T-helper 17 cell (primary cell): Measurements from ENCODE around the gene DERL3. TPM values are rescaled to one million over a fixed set of nuclear protein-coding genes. Genes with fewer than 3 reads are reported as not detected.
A peak's percentile ranks its signal among the peaks of the same experiment; 100 is the strongest.

Source experiments
- ATAC-seq: fragments of 150-1000 bp; cut with Tn5 transposase; 2 replicates; pipeline ENCODE4 v1.10.0; 2021; ENCODE audit warnings: mild to moderate bottlenecking, moderate library complexity
- DNase-seq, 3 donors: peaks; one replicate each; pipeline versions ENCODE4 v3.0.0 to v3.0.0-alpha.2; 2020 to 2021
- H3K9me3 ChIP-seq: one replicate; pipeline ENCODE4 v1.7.0; 2013; ENCODE audit warnings: low read length, mild to moderate bottlenecking; ENCODE audit not compliant: control insufficient read depth, poor library complexity, severe bottlenecking
- H3K27ac Mint-ChIP-seq: one replicate; pipeline ENCODE4 v1.8.0; 2022; ENCODE audit warnings: mild to moderate bottlenecking, moderate library complexity, mixed read lengths
- H3K27me3 Mint-ChIP-seq: one replicate; pipeline ENCODE4 v1.8.0; 2022; ENCODE audit warnings: mixed read lengths
- H3K36me3 Mint-ChIP-seq: one replicate; pipeline ENCODE4 v1.8.0; 2022; ENCODE audit warnings: low read depth, mixed read lengths
- H3K4me1 Mint-ChIP-seq: one replicate; pipeline ENCODE4 v1.8.0; 2022; ENCODE audit warnings: mild to moderate bottlenecking, mixed read lengths
- H3K4me3 Mint-ChIP-seq: one replicate; pipeline ENCODE4 v1.8.0; 2022; ENCODE audit warnings: mild to moderate bottlenecking, moderate library complexity, mixed read lengths
- total RNA-seq, 4 donors: library from RNA in 2 of 4; stranded (reverse) in 2 of 4; gene quantifications; one replicate each; pipeline ENCODE4 v1.2.3 and lab custom pipeline; 2022 to 2026

DERL3 gene
- total RNA-seq, 2 donors from 2014 or later: 2.7 to 3.6 TPM

DNA sequence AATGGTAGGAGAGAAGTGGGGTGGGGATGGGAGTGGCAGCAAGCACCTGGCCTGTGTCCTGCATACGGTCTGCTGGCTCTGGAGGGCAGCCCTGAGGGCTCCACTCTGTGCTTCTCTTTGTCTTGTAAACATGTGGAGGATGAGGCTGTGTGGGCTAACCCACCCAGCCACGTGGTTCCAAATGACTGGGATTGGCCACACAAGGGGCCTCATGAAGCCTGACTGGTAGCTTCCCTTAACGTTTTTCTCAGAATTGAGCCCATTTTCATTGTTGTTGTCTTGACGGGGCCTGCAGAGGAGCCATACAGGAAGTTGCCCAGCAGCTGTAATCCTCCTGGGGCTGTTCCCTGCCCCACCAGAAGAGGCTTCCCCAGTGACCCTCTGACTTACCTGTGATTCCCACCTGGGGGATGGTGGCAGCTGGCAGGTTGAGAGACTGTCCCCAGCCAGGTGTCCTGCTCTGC lies 18.0 kb downstream of the DERL3 start:
- DNase-seq (no peak), ATAC-seq (no peak)
- H3K27me3 Mint-ChIP-seq: no peaks in the 10 kb centered on the region
- peaks cover 6% of the 10 kb centered on the region for H3K4me1 Mint-ChIP-seq
- no peaks in the 10 kb centered on the region for H3K9me3 ChIP-seq
- H3K4me3 Mint-ChIP-seq: no peak overlapping the region
- H3K27ac Mint-ChIP-seq: peak overlapping the region; percentile 8
- peaks cover 5% of the 10 kb centered on the region for H3K36me3 Mint-ChIP-seq

DNA sequence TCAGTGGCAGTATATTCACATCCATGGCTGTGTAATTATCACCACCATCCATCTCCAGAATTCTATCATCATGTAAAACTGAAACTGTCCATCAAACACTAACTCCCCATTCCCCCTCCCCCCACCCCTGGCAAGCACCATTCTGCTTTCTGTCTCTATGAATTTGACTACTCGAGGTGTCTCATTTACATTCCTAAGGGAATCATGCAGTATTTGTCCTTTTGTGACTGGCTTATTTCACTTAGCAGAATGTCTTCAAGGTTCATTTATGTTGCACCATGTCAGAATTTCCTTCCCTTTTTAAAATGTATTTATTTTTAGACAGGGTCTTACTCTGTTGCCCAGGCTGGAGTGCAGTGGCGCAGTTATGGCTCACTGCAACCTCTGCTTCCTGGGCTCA lies 20.3 kb downstream of the DERL3 start:
- Mint-ChIP-seq H3K27me3 (no peaks in the 10 kb centered on the region), H3K27ac (no peak overlapping the region), H3K4me3 (no peak overlapping the region), H3K4me1 (peaks cover 6% of the 10 kb centered on the region), H3K36me3 (peaks cover 5% of the 10 kb centered on the region)
- ATAC-seq (no peak), DNase-seq (no peak)
- H3K9me3 ChIP-seq: no peaks in the 10 kb centered on the region

DNA sequence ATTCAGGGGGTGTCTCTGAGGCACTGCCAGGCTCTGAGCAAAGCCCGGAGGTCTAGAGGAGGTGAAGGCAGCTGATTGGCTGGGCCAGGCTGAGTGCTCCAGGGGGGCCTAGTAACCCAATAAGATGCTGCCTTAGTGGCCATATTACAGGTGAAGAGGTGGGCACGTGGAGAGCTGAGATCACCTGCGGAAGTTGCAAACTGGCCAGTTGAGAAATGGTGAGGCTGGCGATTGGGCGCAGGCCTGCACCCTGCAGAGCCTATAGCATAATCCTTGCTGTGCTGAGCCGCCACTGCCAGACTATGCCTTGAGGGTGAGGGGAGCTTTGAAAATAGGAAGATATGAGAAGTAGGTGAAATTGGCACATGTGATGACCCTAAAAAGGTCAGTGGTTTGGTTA lies 21.7 kb downstream of the DERL3 start:
- no peaks in the 10 kb centered on the region for H3K27me3 Mint-ChIP-seq
- H3K4me3 Mint-ChIP-seq: no peak overlapping the region
- no peak overlapping the region for H3K27ac Mint-ChIP-seq
- ATAC-seq (no peak), DNase-seq (no peak)
- H3K4me1 Mint-ChIP-seq: peaks cover 6% of the 10 kb centered on the region
- peaks cover 5% of the 10 kb centered on the region for H3K36me3 Mint-ChIP-seq
- no peaks in the 10 kb centered on the region for H3K9me3 ChIP-seq

DNA sequence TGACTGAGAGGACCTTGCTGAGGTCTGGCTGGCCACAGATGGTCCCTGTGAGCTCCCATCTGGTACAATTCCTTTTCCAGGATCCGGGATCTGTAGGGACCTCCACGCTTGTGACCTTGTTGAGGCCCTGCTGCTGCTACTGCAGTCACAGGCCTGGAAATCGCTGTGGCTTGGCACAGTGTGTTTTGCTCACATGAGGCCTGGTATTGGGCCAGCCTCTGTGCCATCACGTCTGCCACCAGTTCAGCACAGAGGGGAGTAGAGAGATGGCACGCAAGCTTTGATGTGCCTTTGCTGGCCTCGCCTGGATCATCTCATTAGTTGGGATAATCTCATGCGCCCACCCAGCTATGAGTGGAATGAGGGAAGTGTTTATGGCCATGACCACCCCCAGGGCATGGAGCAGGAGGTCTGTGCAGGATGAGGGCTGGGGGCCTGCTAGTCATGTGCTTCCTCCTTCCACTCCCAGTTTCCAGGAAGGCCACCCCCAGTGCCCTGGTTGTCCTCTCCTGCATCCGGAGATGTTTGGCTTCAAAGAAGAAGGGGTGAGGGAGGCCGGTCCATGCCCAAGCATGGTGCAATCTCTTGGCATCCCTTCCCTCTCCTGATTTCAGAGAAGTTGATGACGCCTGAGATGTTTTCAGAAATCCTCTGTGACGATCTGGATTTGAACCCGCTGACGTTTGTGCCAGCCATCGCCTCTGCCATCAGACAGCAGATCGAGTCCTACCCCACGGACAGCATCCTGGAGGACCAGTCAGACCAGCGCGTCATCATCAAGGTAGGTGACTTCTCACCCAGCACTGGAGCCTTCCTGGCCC lies 22.4 kb downstream of the DERL3 start:
- H3K9me3 ChIP-seq: no peaks in the 10 kb centered on the region
- Mint-ChIP-seq H3K27me3 (no peaks in the 10 kb centered on the region), H3K4me1 (peaks cover 9% of the 10 kb centered on the region), H3K27ac (no peak overlapping the region), H3K36me3 (peaks cover 7% of the 10 kb centered on the region), H3K4me3 (no peak overlapping the region)
- ATAC-seq (no peak), DNase-seq (no peak)

DNA sequence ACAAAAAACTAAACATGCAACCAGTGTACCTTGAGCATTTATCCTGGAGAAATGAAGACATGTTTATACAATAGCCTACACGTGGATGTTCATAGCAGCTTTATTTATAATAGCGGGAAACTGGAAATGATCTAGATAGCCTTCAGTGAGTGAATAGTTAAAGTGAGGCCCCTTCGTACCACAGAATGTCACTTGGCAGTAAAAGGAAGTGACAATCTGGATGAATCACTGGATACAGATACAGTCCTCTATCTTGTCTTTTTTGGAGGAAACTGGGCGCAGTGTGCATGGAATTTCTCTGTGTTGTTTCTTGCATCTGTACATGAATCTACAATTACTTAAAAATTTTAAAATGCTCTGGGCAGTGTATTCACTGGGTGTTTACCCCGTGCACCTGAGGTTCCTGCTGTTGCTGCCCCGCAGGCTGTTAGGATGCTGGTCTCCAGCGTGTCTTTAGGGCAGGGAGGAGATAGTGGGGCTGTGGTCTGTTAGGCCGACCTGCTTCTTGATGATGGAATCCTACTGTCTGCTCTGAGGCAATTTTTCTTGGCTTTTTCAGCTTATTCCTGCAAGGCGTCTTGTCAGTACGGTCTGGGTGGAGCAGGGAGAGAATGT lies 23.2 kb downstream of the DERL3 start:
- H3K27me3 Mint-ChIP-seq: no peaks in the 10 kb centered on the region
- H3K9me3 ChIP-seq: no peaks in the 10 kb centered on the region
- H3K4me3 Mint-ChIP-seq: no peak overlapping the region
- DNase-seq (no peak), ATAC-seq (no peak)
- no peak overlapping the region for H3K27ac Mint-ChIP-seq
- peaks cover 7% of the 10 kb centered on the region for H3K36me3 Mint-ChIP-seq
- H3K4me1 Mint-ChIP-seq: peaks cover 6% of the 10 kb centered on the region

DNA sequence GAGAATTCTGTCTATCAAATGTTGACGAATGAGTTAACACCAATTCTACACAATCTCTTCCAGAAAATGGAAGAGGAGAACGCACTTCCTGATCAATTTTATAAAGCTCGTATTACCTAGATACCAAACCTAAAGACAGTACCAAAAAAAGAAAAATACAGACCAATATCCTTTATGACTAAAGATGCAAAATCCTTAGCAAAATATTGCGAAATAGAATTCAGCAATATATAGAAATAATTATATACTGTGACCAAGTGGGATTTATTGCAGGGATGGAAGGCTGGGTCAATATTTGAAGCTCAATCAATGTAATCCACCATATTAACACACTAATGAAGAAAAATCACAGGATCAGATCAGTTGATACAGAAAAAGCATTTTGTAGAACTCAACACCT lies 26.4 kb downstream of the DERL3 start:
- Mint-ChIP-seq H3K27me3 (no peaks in the 10 kb centered on the region), H3K36me3 (peaks cover 8% of the 10 kb centered on the region), H3K27ac (no peak overlapping the region), H3K4me1 (peaks cover 3% of the 10 kb centered on the region), H3K4me3 (no peak overlapping the region)
- no peak for ATAC-seq
- no peak for DNase-seq
- H3K9me3 ChIP-seq: no peaks in the 10 kb centered on the region

DNA sequence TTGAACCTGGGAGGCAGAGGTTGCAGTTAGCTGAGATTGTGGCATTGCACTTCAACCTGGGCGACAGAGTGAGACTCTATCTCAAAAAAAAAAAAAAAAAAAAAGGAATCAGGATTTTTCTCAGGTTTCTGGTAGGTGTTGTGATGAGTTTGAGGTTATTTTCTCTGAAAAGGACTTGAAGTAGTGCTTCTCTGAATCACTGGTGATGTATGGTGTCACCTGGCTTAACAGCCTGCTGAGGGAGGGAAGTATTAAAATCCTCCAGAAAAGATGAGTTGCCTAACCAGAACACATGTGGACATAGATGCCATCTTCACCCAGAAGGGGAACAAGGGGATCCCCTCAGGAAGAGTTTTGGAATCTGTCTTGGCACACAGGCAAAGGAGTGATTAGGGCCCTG lies 32.0 kb downstream of the DERL3 start:
- Mint-ChIP-seq H3K27ac (peak overlapping the region; percentile 24), H3K36me3 (peaks cover 12% of the 10 kb centered on the region)

DNA sequence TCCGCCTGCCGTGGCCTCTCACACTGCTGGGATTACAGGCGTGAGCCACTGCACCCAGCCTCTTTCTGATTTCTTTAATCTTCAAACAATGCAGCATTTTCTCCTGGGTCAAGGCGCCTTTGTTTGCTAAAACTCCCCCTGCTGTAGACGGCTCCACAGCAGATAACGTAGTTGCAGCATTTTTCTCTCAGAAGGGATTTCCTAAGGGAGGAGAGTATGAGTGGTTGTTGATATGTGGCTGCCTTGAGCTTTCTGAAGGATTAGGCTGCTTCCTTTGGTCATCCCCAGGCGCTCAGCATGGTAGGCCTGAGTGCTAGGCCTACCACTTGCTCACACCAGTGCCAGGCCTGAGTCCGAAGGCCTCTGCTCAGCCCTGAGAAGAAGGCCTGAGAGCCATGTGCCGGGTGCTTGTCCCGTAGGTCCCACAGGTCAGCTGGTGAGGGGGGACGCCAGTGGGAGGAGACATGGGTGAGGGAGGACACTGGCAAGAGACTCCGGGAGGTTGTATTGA lies 34.0 kb downstream of the DERL3 start:
- DNase-seq: no peak
- Mint-ChIP-seq H3K4me3 (no peak overlapping the region), H3K36me3 (peaks cover 13% of the 10 kb centered on the region), H3K27ac (no peak overlapping the region), H3K4me1 (peaks cover 2% of the 10 kb centered on the region), H3K27me3 (no peaks in the 10 kb centered on the region)
- no peaks in the 10 kb centered on the region for H3K9me3 ChIP-seq
- no peak for ATAC-seq

More for the DNA sequence above, 32.0 kb downstream of the DERL3 start:
- no peaks in the 10 kb centered on the region for H3K9me3 ChIP-seq
- Mint-ChIP-seq H3K27me3 (no peaks in the 10 kb centered on the region), H3K4me3 (no peak overlapping the region), H3K4me1 (peaks cover 5% of the 10 kb centered on the region)
- ATAC-seq (no peak), DNase-seq (no peak)

DNA sequence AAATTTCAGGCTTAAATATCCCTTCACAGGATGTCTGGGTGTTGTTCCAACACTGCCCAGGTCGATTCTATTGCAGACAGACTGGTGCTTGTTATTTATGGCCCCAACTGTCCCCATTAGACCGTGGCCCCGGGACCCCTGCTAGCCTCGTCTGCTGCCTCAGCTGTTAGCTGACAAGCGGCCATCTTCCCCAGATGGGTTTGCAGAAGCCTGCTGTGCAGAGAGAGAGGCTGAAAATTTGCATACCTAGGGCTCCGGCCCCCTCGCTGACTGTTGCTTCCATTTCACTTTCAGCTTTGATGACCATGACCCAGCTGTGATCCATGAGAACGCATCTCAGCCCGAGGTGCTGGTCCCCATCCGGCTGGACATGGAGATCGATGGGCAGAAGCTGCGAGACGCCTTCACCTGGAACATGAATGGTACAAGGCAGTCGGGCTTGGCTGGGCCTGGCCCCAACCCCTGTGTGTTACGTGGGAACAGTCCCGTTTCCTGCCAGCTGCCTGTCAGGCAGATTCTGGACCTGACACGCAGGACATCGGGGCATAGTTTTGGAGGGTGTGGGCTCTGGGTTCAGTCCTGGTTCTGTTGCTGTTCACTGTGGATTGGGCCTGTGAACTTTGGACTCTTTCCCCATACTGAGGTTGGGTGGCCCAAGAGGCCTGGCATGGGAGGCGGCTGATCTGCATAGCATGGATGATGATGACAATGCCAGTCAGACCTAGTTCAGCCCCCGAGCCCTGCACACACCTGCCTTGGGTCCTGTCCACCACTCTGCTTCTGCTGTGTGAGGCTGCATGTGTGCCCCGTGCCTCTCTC lies 35.6 kb downstream of the DERL3 start:
- Mint-ChIP-seq H3K4me3 (no peak overlapping the region), H3K4me1 (peaks cover 2% of the 10 kb centered on the region), H3K36me3 (peaks cover 13% of the 10 kb centered on the region), H3K27ac (no peak overlapping the region), H3K27me3 (no peaks in the 10 kb centered on the region)
- H3K9me3 ChIP-seq: no peaks in the 10 kb centered on the region
- DNase-seq (no peak), ATAC-seq (no peak)

DNA sequence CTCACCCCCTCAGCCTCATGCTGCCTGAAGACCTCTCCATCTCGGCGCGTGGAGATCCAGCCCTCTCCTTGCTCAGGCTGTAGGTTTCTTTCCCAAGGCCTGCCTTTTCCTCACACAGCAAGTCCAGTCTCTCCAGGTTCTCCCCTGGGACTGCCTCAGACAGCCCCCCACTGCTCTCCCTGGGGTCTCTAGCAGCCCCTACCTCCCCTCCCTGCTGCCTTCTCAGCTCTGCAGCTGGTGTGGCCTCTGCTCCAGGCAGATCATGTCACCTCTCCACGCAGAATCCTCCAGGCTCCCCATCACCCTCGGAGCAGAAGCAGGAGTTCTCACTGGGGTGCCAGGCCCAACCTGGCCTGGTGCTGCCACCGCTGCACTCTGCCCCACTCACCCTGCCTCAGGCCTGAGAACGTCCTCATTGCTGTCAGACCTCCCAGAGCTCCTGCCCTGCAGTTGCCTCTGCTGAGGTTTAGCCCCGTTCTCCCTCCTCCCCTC lies 36.9 kb downstream of the DERL3 start:
- Mint-ChIP-seq H3K36me3 (peaks cover 11% of the 10 kb centered on the region), H3K27ac (peak overlapping the region; percentile 19)

DNA sequence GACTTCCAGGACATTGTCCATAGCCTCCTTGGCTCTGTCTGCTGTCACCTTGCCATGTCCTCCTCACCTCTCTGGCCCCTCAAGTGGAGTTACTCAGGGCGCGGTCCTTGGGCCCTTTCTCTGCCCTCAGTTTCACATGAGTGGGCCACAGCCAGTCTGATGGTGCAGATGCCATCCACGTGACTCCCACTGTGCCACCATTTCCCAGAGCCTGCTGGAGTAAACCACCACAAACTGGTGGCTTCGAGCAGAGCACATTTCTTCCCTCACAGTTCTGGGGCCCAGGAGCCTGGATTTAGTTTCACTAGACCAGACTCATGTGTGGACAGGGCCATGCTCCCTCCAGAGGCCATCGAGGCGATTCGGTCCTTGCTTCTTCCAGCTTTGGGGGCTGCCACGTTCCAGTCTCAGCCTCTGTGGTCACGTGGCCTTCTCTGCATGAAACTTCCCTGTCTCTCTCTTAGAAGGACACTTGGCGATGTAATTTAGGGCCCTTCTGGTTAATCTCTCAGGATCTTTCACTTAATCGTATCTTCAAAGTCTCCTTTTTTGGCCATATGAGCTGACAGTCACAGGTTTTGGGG lies 37.5 kb downstream of the DERL3 start:
- Mint-ChIP-seq H3K27ac (peak overlapping the region; percentile 19), H3K27me3 (no peaks in the 10 kb centered on the region), H3K36me3 (peaks cover 11% of the 10 kb centered on the region), H3K4me1 (peaks cover 2% of the 10 kb centered on the region), H3K4me3 (no peak overlapping the region)
- DNase-seq (no peak), ATAC-seq (no peak)
- H3K9me3 ChIP-seq: no peaks in the 10 kb centered on the region

More for the DNA sequence above, 36.9 kb downstream of the DERL3 start:
- no peak overlapping the region for H3K4me3 Mint-ChIP-seq
- no peaks in the 10 kb centered on the region for H3K27me3 Mint-ChIP-seq
- peaks cover 2% of the 10 kb centered on the region for H3K4me1 Mint-ChIP-seq
- DNase-seq: no peak
- H3K9me3 ChIP-seq: no peaks in the 10 kb centered on the region
- no peak for ATAC-seq

DNA sequence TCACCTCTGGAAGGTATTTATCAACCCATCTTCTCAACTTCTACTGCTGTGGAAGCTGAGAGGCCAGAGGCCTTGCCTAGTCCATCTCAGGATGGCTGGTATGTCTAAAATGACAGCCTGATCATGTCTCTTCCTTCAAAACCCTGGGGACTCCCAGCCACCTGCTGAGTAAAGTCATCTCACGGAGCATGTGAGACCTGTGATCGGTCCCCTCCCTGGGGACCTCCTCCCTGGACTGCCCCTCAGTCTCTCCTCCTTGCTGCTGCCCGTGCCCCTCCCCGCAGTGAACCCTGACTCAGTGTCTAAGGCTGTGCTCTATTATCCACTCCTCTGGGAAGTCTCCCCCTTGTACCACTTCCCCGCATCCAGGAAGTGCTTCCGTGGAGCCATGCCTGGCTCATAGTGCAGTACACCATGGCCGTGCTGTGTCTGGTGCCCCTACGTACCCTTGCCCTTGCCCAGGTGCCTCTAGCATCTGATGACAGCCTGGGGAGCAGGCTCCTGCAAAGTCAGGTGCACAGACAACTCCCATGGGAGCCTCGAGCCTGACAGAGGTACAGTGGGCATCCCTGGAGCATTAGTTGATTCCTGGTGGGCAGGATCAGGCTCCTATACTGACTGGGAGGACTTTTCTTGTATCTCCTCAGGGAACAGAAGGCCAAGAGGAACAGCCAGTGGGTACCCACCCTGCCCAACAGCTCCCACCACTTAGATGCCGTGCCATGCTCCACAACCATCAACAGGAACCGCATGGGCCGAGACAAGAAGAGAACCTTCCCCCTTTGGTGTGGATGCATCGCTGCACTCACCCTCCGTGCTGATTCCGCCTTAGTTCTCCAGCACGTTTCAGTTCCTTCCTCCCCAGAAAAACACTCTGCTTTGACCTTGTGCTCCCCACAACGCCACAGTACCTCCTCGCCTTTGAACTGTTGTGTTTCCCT lies 38.2 kb downstream of the DERL3 start:
- Mint-ChIP-seq H3K4me1 (peaks cover 2% of the 10 kb centered on the region), H3K36me3 (peaks cover 11% of the 10 kb centered on the region), H3K4me3 (no peak overlapping the region), H3K27me3 (no peaks in the 10 kb centered on the region), H3K27ac (no peak overlapping the region)
- peak; percentile 32 for ATAC-seq
- H3K9me3 ChIP-seq: no peaks in the 10 kb centered on the region
- no peak for DNase-seq
